Lower lobe of right lung (tissue), 2 donors: ENCODE measurements around the gene PRIMPOL. TPM values are rescaled to one million over a fixed set of nuclear protein-coding genes. Genes with fewer than 3 reads are reported as not detected.
"Not testable (repeated sequence)": the region's sequence is repeated elsewhere in the genome, so short reads cannot be mapped to it uniquely, and the experiment has no call there.

Source experiments
- ATAC-seq, 2 donors: fragments of 200-7000 bp; cut with Tn5 transposase; one replicate each; pipeline ENCODE4 v1.9.1; 2020 to 2022; ENCODE audit warnings: mild to moderate bottlenecking in 2 of 2, moderate library complexity in 2 of 2
- DNase-seq: peaks from one replicate; pipeline ENCODE4 v3.0.0-alpha.2; 2020
- H3K27ac ChIP-seq: fragments of 200-600 bp; one replicate; pipeline ENCODE4 v1.8.0; 2022
- H3K27me3 ChIP-seq: fragments of 200-600 bp; one replicate; pipeline ENCODE4 v1.8.0; 2022; ENCODE audit warnings: low read depth
- H3K36me3 ChIP-seq: fragments of 200-600 bp; one replicate; pipeline ENCODE4 v1.8.0; 2022; ENCODE audit warnings: mild to moderate bottlenecking
- H3K4me1 ChIP-seq: fragments of 200-600 bp; one replicate; pipeline ENCODE4 v1.8.0; 2022
- H3K4me3 ChIP-seq: fragments of 200-600 bp; one replicate; pipeline ENCODE4 v1.8.0; 2022; ENCODE audit warnings: mild to moderate bottlenecking
- H3K9me3 ChIP-seq: fragments of 200-600 bp; one replicate; pipeline ENCODE4 v1.8.0; 2022
- intact Hi-C: fragments of 100-400 bp; cut with DNase I; formaldehyde crosslinking; loops from one replicate; pipeline ENCODE4 v1.11.0; 2022
- total RNA-seq: library from RNA; stranded (reverse); fragmentation: NEBNext Ultra II Directional; extraction: Animal tissue kit (Norgen Biotek cat#: 25700); gene quantifications from one replicate; pipeline ENCODE4 v1.2.1, GENCODE V29; 2021
- TF ChIP-seq, protein P1 (sequence below): fragments of 200-600 bp; IDR thresholded peaks from one replicate; pipeline ENCODE4 v1.8.0; 2022; ENCODE audit warnings: antibody characterized with exemption, mild to moderate bottlenecking
- donor health status: DM: no; HTN: yes; CAD: no; lungs with severe emphysema.

Gene PRIMPOL
- total RNA-seq, 1 donor from 2014 or later, result 14.0 TPM

DNA sequence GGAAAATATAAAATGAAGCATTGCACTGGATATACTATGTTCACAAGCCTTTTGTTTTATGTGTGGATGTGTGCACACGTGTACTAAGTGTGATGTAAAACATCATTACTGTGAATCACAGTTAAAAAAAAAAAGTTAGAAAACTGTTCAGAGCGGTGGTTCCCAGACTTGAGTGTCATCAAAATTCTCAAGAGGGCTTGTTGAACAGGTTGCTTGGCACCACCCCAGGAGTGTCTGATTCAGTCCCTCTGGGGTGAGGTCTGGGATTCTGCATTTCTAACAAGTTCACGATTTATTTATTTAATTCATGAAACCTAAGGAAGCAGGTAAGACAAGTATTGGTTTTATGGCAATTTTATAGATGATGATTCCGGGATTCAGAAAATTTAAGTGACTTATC lies 82.6 kb downstream of the PRIMPOL start:
- TF ChIP-seq, protein P1, sequence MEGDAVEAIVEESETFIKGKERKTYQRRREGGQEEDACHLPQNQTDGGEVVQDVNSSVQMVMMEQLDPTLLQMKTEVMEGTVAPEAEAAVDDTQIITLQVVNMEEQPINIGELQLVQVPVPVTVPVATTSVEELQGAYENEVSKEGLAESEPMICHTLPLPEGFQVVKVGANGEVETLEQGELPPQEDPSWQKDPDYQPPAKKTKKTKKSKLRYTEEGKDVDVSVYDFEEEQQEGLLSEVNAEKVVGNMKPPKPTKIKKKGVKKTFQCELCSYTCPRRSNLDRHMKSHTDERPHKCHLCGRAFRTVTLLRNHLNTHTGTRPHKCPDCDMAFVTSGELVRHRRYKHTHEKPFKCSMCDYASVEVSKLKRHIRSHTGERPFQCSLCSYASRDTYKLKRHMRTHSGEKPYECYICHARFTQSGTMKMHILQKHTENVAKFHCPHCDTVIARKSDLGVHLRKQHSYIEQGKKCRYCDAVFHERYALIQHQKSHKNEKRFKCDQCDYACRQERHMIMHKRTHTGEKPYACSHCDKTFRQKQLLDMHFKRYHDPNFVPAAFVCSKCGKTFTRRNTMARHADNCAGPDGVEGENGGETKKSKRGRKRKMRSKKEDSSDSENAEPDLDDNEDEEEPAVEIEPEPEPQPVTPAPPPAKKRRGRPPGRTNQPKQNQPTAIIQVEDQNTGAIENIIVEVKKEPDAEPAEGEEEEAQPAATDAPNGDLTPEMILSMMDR, result no peak
- Histone ChIP-seq H3K27ac (no peak overlapping the region), H3K36me3 (no peaks in the 10 kb centered on the region)

DNA sequence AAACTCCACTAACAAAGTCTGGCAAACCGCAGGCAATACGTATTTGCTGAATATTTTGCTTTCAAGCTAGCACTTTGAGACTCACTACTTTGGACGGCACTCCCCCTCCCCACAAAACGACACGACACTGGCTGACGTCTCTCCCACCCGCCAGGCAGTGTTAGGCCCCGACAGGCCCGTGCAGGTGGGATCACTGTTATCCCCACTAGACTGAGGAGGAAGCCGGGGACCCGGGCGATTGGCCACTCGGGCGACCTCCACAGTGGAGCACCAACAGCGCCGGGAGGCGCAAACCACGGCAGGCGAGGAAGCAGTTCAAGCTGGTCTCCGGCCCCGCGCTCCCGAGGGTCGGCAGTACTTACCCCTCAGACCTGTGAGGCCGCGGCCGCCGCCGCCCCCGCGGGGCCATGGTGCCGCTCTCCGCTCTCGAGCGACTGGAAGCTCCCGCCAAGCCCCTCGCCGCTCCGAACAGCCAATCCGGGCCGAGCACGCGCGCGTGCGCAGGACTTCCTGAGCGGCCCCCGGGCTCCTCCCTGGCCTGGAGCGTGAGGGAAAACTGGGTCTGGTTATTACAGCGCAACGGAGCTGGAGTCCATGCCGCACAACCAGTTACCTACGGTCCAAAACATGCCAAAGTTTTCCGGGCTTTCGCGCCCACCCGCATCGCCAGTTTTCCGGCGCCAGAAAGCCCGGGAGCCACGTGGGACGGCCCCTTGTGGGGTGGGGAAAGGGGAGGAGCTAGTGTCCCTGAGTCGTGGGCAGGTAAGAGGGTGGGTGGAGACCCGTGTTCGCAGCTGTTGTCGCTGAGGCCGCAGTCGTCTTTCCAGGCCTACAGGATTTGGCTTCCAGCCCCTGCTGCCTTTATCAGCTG lies 84.4 kb downstream of the PRIMPOL start, which contains the start of gene CENPU:
Gene CENPU, minus strand, starts transcription at position 443 of the 871 bp plus-strand sequence. Its CDS starts 34 bp downstream, at position 409.
- H3K9me3 ChIP-seq, result no peaks in the 10 kb centered on the region
- peaks cover 17% of the 10 kb centered on the region for H3K4me1 ChIP-seq
- peak within 1 kb of the TSS; percentile 79 for H3K4me3 ChIP-seq
- TF ChIP-seq, protein P1, result no peak
- H3K27ac ChIP-seq, result peak within 1 kb of the TSS; percentile 42
- H3K36me3 ChIP-seq, result no peaks in the 10 kb centered on the region
- intact Hi-C loops, result no loop called here
- no peaks in the 10 kb centered on the region for H3K27me3 ChIP-seq
- ATAC-seq (peak; percentile 98 to 100), DNase-seq (peak; percentile 94)

More for the DNA sequence above, 82.6 kb downstream of the PRIMPOL start:
- Histone ChIP-seq H3K27me3 (no peaks in the 10 kb centered on the region), H3K4me3 (no peak overlapping the region), H3K9me3 (no peaks in the 10 kb centered on the region), H3K4me1 (peaks cover 14% of the 10 kb centered on the region)
- intact Hi-C loops, result no loop called here
- peak; percentile 18 to 57 for ATAC-seq
- no peak for DNase-seq

DNA sequence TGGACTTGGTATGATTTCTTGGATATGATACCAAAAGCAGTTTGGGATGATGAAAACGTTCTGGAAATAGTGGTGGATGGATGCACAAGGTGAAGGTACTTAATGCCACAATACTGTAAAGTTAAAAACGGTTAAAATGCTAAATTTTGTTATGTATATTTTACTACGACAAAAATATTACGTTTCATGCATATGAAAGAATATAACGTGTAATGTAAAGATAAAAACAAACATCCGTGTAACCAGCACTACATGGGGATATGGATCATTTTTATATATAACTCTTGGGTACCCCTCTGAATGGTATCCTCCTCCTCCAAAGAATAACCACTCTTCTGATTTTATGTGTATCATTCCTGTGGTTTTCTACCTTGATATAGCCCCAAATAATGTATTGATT lies 85.2 kb downstream of the PRIMPOL start:
- no peaks in the 10 kb centered on the region for H3K36me3 ChIP-seq
- TF ChIP-seq, protein P1, result no peak
- H3K4me1 ChIP-seq, result peaks cover 20% of the 10 kb centered on the region
- intact Hi-C loops, result no loop called here
- no peak overlapping the region for H3K27ac ChIP-seq
- DNase-seq (no peak), ATAC-seq (no peak)
- no peaks in the 10 kb centered on the region for H3K27me3 ChIP-seq
- no peaks in the 10 kb centered on the region for H3K9me3 ChIP-seq
- peak overlapping the region; percentile 79 for H3K4me3 ChIP-seq

DNA sequence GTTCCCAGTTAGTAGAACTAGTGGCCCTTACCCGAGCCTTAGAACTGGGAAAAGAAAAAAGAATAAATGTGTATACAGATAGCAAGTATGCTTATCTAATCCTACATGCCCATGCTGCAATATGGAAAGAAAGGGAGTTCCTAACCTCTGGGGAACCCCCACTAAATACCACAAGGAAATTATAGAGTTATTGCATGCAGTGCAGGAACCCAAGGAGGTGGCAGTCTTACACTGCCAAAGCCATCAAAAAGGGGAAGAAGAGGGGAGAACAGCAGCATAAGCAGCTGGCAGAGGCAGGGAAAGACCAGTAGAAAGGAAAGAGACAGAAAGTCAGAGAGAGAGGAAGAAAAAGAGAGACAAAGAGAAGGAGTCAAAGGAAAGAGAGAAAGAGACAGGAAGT lies 90.0 kb downstream of the PRIMPOL start:
- H3K9me3 ChIP-seq, intact Hi-C loops, DNase-seq, H3K27ac ChIP-seq, H3K27me3 ChIP-seq, H3K4me3 ChIP-seq, ATAC-seq, H3K4me1 ChIP-seq, H3K36me3 ChIP-seq: not testable (repeated sequence)

DNA sequence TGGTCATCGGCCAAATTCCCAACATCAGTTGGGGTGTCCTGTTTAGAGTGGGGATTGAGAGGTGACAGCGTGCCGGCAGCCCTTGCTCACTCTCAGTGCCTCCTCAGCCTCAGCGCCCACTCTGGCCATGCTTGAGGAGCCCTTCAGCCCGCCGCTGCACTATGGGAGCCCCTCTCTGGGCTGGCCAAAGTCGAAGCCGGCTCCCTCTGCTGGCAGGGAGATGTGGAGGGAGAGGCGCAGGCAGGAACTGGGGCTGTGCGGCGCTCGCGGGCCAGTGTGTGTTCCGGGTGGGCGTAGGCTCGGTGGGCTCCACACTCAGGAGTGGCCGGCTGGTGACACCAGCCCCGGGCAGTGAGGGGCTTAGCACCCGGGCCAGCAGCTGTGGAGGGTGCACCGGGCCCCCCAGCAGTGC lies 91.4 kb downstream of the PRIMPOL start:
- peaks cover 15% of the 10 kb centered on the region for H3K4me1 ChIP-seq
- ATAC-seq, result peak in 1 of 2 donors; percentile 38
- intact Hi-C loops, result no loop called here
- no peaks in the 10 kb centered on the region for H3K36me3 ChIP-seq
- H3K27me3 ChIP-seq, result no peaks in the 10 kb centered on the region
- TF ChIP-seq, protein P1, result no peak
- DNase-seq, result no peak
- no peaks in the 10 kb centered on the region for H3K9me3 ChIP-seq
- no peak overlapping the region for H3K4me3 ChIP-seq
- H3K27ac ChIP-seq, result no peak overlapping the region

DNA sequence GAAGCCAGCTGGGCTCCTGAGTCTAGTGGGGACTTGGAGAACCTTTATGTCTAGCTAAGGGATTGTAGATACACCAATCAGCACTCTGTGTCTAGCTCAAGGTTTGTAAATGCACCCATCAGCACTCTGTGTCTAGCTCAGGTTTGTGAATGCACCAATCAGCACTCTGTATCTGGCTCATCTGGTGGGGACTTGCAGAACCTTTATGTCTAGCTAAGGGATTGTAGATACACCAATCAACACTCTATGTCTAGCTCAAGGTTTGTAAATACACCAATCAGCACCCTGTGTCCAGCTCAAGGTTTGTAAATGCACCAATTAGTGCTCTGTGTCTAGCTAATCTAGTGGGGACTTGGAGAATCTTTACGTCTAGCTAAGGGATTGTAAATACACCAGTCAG lies 92.1 kb downstream of the PRIMPOL start:
- DNase-seq, H3K27ac ChIP-seq, H3K36me3 ChIP-seq, H3K9me3 ChIP-seq, intact Hi-C loops, ATAC-seq, H3K4me3 ChIP-seq, H3K27me3 ChIP-seq: not testable (repeated sequence)
- peaks cover 22% of the 10 kb centered on the region for H3K4me1 ChIP-seq
